ENCODE results near the gene VCAN. TPM values are rescaled to one million over a fixed set of nuclear protein-coding genes. Genes with fewer than 3 reads are reported as not detected.

Gene VCAN
- total RNA-seq (2012; rRNA removed) (158 and 159 TPM in 2 replicates), polyA plus RNA-seq (2012; rRNA removed) (45.3 and 47.5 TPM in 2 replicates), Bru-seq, nascent RNA (percentile 58 among the genes with signal in this experiment), BruChase-seq, experiment 1, labeled RNA remaining after a 6-hour chase (percentile 66 among the genes with signal in this experiment), BruChase-seq, experiment 2, labeled RNA remaining after a 2-hour chase (percentile 63 among the genes with signal in this experiment)
- 20.7 and 25.5 TPM in 2 replicates for polyA plus RNA-seq (2012; cell fraction: cytosol; rRNA removed)
- 17.1 and 53.0 TPM in 2 replicates for polyA plus RNA-seq (2012; cell fraction: nucleus; rRNA removed; ENCODE audit: low replicate concordance)
- long read RNA-seq, full-length matches to known transcripts, result 13 of 22 reads
- long read RNA-seq, partial matches to known transcripts, result 3 of 22 reads
- long read RNA-seq, other reads (novel, unspliced or antisense), result 6 of 22 reads

DNA sequence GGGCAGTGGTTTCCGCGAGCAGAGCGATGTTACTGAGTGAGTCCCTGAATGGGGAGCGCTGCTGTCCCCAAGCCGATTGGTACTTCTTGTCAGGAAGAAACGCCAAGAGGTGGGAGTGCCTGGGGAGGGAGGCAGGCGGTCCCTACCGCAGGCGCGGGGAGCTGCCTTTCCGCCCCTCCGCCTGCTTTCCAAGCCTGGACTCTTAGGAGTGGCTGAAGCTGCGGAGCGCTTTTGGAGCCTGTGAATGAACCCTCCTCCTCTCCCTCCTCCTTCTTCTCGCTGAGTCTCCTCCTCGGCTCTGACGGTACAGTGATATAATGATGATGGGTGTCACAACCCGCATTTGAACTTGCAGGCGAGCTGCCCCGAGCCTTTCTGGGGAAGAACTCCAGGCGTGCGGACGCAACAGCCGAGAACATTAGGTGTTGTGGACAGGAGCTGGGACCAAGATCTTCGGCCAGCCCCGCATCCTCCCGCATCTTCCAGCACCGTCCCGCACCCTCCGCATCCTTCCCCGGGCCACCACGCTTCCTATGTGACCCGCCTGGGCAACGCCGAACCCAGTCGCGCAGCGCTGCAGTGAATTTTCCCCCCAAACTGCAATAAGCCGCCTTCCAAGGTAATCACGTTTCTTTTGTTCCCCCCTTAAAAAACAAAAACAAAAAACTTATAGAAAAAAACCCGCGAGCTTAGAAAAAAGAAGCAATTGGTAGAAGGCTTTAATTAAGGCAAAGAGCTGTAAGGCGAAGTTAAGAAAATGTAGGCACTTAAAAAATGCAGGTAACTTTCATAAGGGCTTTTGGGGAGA is at the start of gene VCAN:
VCAN (plus strand) TSS at position 340 of the 808 bp plus-strand sequence. CDS start 11,775 bp downstream, outside the sequence.
- peak; percentile 82 for DNase-seq
- peak; percentile 17 for ATAC-seq (ENCODE audit: low read depth)
- 0 out of 2 replicates have a peak, but pooled peaks cover 4% of the 10 kb centered on the region for H4K20me1 ChIP-seq (ENCODE audit: insufficient read depth, low read length)
- peak within 1 kb of the TSS; percentile 56 for H3K4me3 ChIP-seq (ENCODE audit: insufficient read depth, low read depth, low read length)
- H3K9me1 ChIP-seq (ENCODE audit: insufficient read depth, low read length), result no peaks in the 10 kb centered on the region
- WGBS, 2 experiments (ENCODE audit: extremely low coverage in 2 of 2, insufficient read length in 1 of 2), result 0% methylated on average over 7 of the region's 43 CpGs; no CpG with 5 or more reads in 1 of the 2 experiments
- peak within 1 kb of the TSS; percentile 39 for H3K9ac ChIP-seq (ENCODE audit: low read depth, low read length)
- H3K4me2 ChIP-seq (ENCODE audit: low read depth, low read length), result peak within 1 kb of the TSS; percentile 90
- no peaks in the 10 kb centered on the region for H3K36me3 ChIP-seq (ENCODE audit: control insufficient read depth, insufficient read depth, low read length)
- H3K18ac ChIP-seq (ENCODE audit: low read depth, low read length), result peak within 1 kb of the TSS; percentile 29
- H3K79me1 ChIP-seq (ENCODE audit: low read depth in 1 of 2, low read length in 2 of 2), result peaks cover 3 to 18% of the 10 kb centered on the region in 2 experiments; a peak in 3 of 4 replicates
- no peaks in the 10 kb centered on the region for H3K9me3 ChIP-seq (ENCODE audit: control insufficient read depth, insufficient read depth, low read length)
- peak within 1 kb of the TSS; percentile 62 for H3K4ac ChIP-seq (ENCODE audit: low read depth, low read length)
- H3K14ac ChIP-seq (replicated peaks; ENCODE audit: low read depth, low read length), result peak within 1 kb of the TSS; percentile 73
- peak within 1 kb of the TSS; percentile 10 for H4K91ac ChIP-seq (ENCODE audit: insufficient read depth, low read depth, low read length)
- peak within 1 kb of the TSS; percentile 47 for H2AK9ac ChIP-seq (replicated peaks; ENCODE audit: low read depth, low read length, poor library complexity)
- peaks cover 8% of the 10 kb centered on the region for H3K27me3 ChIP-seq (ENCODE audit: control insufficient read depth, insufficient read depth, low read length)
- in situ Hi-C loops (cut with MboI; ENCODE audit: low sequenced_read_pairs) (loop anchor here (10.0 kb wide), 2 partner anchors 1117 to 1157 kb away; no protein-coding TSS in a partner anchor), intact Hi-C loops (cut with micrococcal nuclease) (loop anchor here (5.0 kb wide), 5 partner anchors 39 to 1059 kb away; no protein-coding TSS in a partner anchor), dilution Hi-C loops (cut with HindIII; ENCODE audit: low sequenced_read_pairs, unreplicated experiment) (no loop called here)
- H2BK15ac ChIP-seq (ENCODE audit: low read depth, low read length), result peak within 1 kb of the TSS; percentile 16; the same call in 1 of the 3 replicates
- H3K23ac ChIP-seq (ENCODE audit: low read depth, low read length), result peak within 1 kb of the TSS; percentile 75
- peak within 1 kb of the TSS; percentile 62 for H2BK120ac ChIP-seq (ENCODE audit: low read depth, low read length)
- no TSS peak for BruUV-seq (replicated peaks)
- H3K4me1 ChIP-seq (ENCODE audit: control insufficient read depth, insufficient read depth, low read length), result peaks cover 3% of the 10 kb centered on the region
- peak within 1 kb of the TSS; percentile 93 for H2AFZ ChIP-seq (replicated peaks; ENCODE audit: low read length, poor library complexity)
- H3K56ac ChIP-seq (ENCODE audit: extremely low read depth, insufficient read depth, low read length), result peak within 1 kb of the TSS; percentile 56; the same call in 1 of the 2 replicates
- H2BK20ac ChIP-seq (ENCODE audit: low read depth, low read length), result no peak within 1 kb of the TSS
- 0 out of 2 replicates have a peak within 1 kb of the TSS, but pooled peaks have one; percentile 11 for H4K5ac ChIP-seq (ENCODE audit: low read depth, low read length)
- POLR2A ChIA-PET (ENCODE audit: unreplicated experiment), result no interaction called here
- CTCF ChIA-PET, result interaction anchor here (0.8 to 1.0 kb wide), 3 partner anchors 95 to 830 kb away, joined by 3 to 4 read pairs (median 3); no protein-coding TSS in a partner anchor
- H4K8ac ChIP-seq (ENCODE audit: low read depth in 2 of 2, low read length in 2 of 2), result peak within 1 kb of the TSS; percentile 2 to 32; a peak in 3 of 4 replicates
- peak within 1 kb of the TSS; percentile 37 for H2AK5ac ChIP-seq (ENCODE audit: low read depth, low read length)
- H2BK5ac ChIP-seq (ENCODE audit: low read depth, low read length, poor library complexity, severe bottlenecking), result peak within 1 kb of the TSS; percentile 61
- H3K27ac ChIP-seq (ENCODE audit: insufficient read depth, low read length), result peak within 1 kb of the TSS; percentile 46
- TF ChIP-seq CHD1 (IDR thresholded peaks at IDR 0.05; ENCODE audit: low read depth, low read length) (no peak), MAFK (IDR thresholded peaks at IDR 0.05; ENCODE audit: low read depth, low read length) (no peak), MXI1 (IDR thresholded peaks at IDR 0.05; ENCODE audit: borderline replicate concordance, low read depth, low read length) (no peak), RFX5 (IDR thresholded peaks at IDR 0.05; ENCODE audit: low read depth, low read length) (no peak), RAD21 (IDR thresholded peaks at IDR 0.05; ENCODE audit: low read length) (peak; percentile 23; the same call in 1 of the 2 replicates), POLR2A (IDR thresholded peaks at IDR 0.05; ENCODE audit: low read depth, low read length) (peak; percentile 49; the same call in 1 of the 2 replicates), BHLHE40 (IDR thresholded peaks at IDR 0.05; ENCODE audit: low read depth, low read length) (no peak), FOS (IDR thresholded peaks at IDR 0.05; ENCODE audit: low read depth, low read length) (no peak)
- TF ChIP-seq, protein P1, sequence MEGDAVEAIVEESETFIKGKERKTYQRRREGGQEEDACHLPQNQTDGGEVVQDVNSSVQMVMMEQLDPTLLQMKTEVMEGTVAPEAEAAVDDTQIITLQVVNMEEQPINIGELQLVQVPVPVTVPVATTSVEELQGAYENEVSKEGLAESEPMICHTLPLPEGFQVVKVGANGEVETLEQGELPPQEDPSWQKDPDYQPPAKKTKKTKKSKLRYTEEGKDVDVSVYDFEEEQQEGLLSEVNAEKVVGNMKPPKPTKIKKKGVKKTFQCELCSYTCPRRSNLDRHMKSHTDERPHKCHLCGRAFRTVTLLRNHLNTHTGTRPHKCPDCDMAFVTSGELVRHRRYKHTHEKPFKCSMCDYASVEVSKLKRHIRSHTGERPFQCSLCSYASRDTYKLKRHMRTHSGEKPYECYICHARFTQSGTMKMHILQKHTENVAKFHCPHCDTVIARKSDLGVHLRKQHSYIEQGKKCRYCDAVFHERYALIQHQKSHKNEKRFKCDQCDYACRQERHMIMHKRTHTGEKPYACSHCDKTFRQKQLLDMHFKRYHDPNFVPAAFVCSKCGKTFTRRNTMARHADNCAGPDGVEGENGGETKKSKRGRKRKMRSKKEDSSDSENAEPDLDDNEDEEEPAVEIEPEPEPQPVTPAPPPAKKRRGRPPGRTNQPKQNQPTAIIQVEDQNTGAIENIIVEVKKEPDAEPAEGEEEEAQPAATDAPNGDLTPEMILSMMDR (conservative IDR thresholded peaks at IDR 0.05; ENCODE audit: low read depth, low read length), result no peak
- TF ChIP-seq, protein P2, sequence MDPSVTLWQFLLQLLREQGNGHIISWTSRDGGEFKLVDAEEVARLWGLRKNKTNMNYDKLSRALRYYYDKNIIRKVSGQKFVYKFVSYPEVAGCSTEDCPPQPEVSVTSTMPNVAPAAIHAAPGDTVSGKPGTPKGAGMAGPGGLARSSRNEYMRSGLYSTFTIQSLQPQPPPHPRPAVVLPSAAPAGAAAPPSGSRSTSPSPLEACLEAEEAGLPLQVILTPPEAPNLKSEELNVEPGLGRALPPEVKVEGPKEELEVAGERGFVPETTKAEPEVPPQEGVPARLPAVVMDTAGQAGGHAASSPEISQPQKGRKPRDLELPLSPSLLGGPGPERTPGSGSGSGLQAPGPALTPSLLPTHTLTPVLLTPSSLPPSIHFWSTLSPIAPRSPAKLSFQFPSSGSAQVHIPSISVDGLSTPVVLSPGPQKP (IDR thresholded peaks at IDR 0.05; ENCODE audit: borderline replicate concordance, low read depth, low read length), result no peak
- TF ChIP-seq, protein P3, sequence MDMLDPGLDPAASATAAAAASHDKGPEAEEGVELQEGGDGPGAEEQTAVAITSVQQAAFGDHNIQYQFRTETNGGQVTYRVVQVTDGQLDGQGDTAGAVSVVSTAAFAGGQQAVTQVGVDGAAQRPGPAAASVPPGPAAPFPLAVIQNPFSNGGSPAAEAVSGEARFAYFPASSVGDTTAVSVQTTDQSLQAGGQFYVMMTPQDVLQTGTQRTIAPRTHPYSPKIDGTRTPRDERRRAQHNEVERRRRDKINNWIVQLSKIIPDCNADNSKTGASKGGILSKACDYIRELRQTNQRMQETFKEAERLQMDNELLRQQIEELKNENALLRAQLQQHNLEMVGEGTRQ (IDR thresholded peaks at IDR 0.05; ENCODE audit: low read depth, low read length), result no peak

Data from IMR-90 (cell line).